ENCODE results near the gene WASF2.
"Not testable (repeated sequence)": the region's sequence is repeated elsewhere in the genome, so short reads cannot be mapped to it uniquely, and the experiment has no call there.

Gene WASF2

GRCh38 chr1:27433706-27434105 lies 56.3 kb downstream of the WASF2 start:
- TF ChIP-seq ZFX (IDR thresholded peaks at IDR 0.05; ENCODE audit: borderline replicate concordance) (no peak), CTCF (IDR thresholded peaks at IDR 0.05) (no peak)
- no peak overlapping the region for H3K27ac ChIP-seq

- H3K27ac ChIP-seq, result not testable (repeated sequence)
These were observed 57.2 kb downstream of the WASF2 start for GRCh38 chr1:27432725-27433124.

GRCh38 chr1:27431601-27431940 lies 58.4 kb downstream of the WASF2 start:
- no peak for TF ChIP-seq CTCF (IDR thresholded peaks at IDR 0.05)
- TF ChIP-seq ZFX (IDR thresholded peaks at IDR 0.05; ENCODE audit: borderline replicate concordance), result no peak
- H3K27ac ChIP-seq, result no peak overlapping the region

GRCh38 chr1:27430903-27431600 lies 58.9 kb downstream of the WASF2 start:
- H3K27ac ChIP-seq, result no peak overlapping the region
- TF ChIP-seq CTCF (IDR thresholded peaks at IDR 0.05) (no peak), ZFX (IDR thresholded peaks at IDR 0.05; ENCODE audit: borderline replicate concordance) (no peak)

- H3K27ac ChIP-seq, result no peak overlapping the region
- no peak for TF ChIP-seq ZFX (IDR thresholded peaks at IDR 0.05; ENCODE audit: borderline replicate concordance)
- no peak for TF ChIP-seq CTCF (IDR thresholded peaks at IDR 0.05)
These were observed 60.9 kb downstream of the WASF2 start for GRCh38 chr1:27429029-27429425.

GRCh38 chr1:27428316-27429028 lies 61.5 kb downstream of the WASF2 start:
- H3K27ac ChIP-seq, result no peak overlapping the region
- no peak for TF ChIP-seq ZFX (IDR thresholded peaks at IDR 0.05; ENCODE audit: borderline replicate concordance)
- TF ChIP-seq CTCF (IDR thresholded peaks at IDR 0.05), result no peak

GRCh38 chr1:27427816-27428315 lies 62.1 kb downstream of the WASF2 start:
- no peak for TF ChIP-seq CTCF (IDR thresholded peaks at IDR 0.05)
- TF ChIP-seq ZFX (IDR thresholded peaks at IDR 0.05; ENCODE audit: borderline replicate concordance), result no peak
- H3K27ac ChIP-seq, result no peak overlapping the region
